GM13976 (cell line): Measurements from ENCODE around the gene ITGA8.

ENCODE experiments used
- DNase-seq: peaks from one replicate; pipeline ENCODE4 v3.0.0; 2012; ENCODE audit warnings: low spot score
- in situ Hi-C: fragments of 300-500 bp; cut with MboI; formaldehyde crosslinking; loops from one replicate; pipeline ENCODE4 v1.12.0; 2022; ENCODE audit warnings: low sequenced_read_pairs, mixed read lengths, inconsistent platforms; ENCODE audit not compliant: unreplicated experiment
- TF ChIP-seq, protein P1 (sequence below): IDR thresholded peaks from 2 replicates; pipeline ENCODE4 v1.5.1; 2012; ENCODE audit warnings: borderline replicate concordance, mild to moderate bottlenecking; ENCODE audit not compliant: insufficient read depth; ENCODE audit errors: extremely low read depth, missing control alignments, control extremely low read depth

The ITGA8 gene

DNA sequence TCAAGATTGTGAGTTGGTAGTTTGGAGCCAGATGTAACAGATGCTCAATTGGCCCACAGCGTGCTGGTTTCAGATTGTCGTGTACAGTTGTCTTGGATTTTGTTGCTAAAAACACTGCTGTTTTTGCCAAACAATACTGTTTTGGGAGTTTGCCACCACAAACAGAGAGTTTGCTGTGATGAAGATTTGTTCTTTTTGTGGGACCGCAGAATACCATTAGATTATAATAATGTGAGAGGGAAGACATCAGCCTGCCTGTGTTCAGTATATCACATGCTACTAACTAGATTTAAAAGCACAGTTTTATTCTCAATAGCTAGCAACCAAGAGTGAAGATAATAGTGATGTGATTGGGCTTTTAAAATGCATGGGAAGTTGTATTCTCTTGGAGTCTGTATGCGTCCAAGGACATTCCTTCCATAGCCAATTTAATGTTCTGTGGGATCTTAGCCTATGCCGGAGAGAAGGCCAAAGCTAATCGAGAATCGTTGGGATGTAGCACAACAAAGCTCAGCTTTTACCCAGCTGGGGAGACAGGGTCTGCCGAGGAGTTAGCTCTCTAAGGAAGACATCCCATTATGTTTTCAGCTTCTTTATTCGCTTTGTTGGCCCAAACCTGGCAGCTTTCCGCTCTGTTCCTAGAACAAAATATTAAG, 18.7 kb upstream of the ITGA8 start:
- in situ Hi-C loops = no loop called here
- TF ChIP-seq, protein P1, sequence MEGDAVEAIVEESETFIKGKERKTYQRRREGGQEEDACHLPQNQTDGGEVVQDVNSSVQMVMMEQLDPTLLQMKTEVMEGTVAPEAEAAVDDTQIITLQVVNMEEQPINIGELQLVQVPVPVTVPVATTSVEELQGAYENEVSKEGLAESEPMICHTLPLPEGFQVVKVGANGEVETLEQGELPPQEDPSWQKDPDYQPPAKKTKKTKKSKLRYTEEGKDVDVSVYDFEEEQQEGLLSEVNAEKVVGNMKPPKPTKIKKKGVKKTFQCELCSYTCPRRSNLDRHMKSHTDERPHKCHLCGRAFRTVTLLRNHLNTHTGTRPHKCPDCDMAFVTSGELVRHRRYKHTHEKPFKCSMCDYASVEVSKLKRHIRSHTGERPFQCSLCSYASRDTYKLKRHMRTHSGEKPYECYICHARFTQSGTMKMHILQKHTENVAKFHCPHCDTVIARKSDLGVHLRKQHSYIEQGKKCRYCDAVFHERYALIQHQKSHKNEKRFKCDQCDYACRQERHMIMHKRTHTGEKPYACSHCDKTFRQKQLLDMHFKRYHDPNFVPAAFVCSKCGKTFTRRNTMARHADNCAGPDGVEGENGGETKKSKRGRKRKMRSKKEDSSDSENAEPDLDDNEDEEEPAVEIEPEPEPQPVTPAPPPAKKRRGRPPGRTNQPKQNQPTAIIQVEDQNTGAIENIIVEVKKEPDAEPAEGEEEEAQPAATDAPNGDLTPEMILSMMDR = no peak
- DNase-seq = no peak

DNA sequence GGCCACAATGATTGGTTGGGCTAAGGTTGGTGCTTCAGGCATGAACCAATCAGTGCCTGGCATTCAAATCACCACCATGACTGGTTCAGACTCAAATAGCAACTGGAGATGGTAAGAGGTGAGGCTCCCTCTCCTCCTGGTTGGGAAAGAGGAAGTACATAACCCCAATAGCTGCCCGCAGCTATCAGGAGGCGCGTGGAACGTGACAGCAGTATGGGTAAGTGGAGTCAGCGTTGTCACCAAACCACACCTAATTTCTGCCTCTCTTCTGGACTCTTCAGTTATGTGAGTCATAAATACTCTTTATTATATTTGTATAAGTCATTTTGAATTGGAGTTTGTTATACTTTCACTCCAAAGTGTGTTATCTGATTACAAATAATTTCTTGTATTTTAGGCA, 17.9 kb upstream of the ITGA8 start:
- no peak for DNase-seq
- in situ Hi-C loops = no loop called here
- TF ChIP-seq, protein P1 = no peak

DNA sequence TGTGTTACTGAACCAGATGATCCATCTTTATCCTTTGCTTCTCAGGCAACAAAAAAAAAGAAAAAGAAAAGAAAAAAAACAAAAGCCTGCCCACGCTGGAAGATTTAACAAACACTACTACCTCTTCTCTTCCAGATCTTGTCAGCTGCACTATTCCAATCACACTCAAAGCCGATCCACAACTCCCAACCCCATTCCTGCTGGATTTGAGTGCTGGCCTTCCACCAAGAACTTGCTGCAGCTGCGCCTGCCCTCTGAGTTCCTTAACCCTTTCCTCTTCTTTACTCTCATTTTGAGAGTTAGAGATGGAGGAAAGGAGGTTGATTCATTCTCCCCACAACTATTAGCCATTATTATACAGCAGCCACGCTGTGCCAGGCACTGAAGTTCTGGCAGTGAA, 16.0 kb upstream of the ITGA8 start:
- TF ChIP-seq, protein P1 = no peak
- no peak for DNase-seq
- in situ Hi-C loops = no loop called here

DNA sequence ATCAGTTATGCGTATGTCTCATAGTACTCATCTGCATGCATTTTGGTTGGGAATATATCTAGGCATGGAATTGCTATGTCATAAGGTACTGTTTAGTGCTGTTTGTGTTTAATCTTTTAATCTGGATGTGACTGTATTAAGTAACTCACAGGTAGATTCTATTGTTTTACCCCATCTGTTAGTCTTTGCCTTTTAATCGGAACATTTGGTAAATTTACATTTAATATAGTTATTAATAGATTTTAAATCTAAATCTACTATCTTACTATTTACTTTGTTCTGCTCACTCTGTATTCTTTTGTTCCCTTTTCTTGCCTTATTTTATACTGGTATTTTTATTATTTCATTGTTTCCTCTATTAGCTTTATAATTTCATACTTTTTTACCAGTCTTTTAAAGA, 10.6 kb upstream of the ITGA8 start:
- in situ Hi-C loops = no loop called here
- DNase-seq = no peak
- TF ChIP-seq, protein P1 = no peak

DNA sequence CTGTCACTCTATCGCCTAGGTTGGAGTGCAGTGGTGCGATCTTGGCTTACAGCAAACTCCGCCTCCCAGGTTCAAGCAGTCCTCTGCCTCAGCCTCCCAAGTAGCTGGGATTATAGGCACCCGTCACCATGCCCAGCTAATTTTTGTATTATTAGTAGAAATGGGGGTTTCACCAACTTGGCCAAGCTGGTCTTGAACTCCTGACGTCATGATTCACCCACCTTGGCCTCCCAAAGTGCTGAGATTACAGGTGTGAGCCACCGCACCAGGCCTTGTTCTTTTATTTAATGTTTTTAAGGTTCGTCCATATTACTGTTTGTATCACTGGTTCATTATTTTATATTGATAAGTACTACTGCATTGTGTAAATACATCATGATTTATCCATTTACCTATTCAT, 10.2 kb upstream of the ITGA8 start:
- no peak for DNase-seq
- TF ChIP-seq, protein P1 = no peak
- in situ Hi-C loops = loop anchor here (10.0 kb wide), 1 partner anchor 295 kb away; no protein-coding TSS in a partner anchor

DNA sequence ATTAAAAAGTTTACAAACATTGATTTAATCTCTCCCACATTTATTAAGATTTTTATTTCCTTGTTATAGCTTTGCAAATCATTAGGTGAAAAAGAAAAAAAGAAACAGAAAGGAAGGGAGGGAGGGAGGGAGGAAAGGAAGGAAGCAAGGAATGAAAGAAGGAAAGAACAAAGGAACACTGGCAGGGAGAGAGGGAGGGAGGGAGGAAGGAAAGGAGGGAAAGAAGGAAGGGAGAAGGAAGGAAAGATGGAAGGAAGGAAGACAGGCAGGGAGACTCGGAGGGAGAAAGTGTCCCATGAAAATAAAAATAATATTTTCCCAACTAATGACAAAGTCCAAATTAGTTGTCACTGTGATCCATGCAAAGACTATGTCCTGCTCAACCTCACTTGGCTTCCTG, 6.3 kb upstream of the ITGA8 start:
- in situ Hi-C loops = loop anchor here (10.0 kb wide), 1 partner anchor 291 kb away; no protein-coding TSS in a partner anchor
- DNase-seq = no peak
- TF ChIP-seq, protein P1 = no peak
